ENCODE results near the gene CMSS1. TPM values are rescaled to one million over a fixed set of nuclear protein-coding genes. Genes with fewer than 3 reads are reported as not detected.

CMSS1 gene
- total RNA-seq, 2 donors from 2014 or later = 18.5 to 27.6 TPM

DNA sequence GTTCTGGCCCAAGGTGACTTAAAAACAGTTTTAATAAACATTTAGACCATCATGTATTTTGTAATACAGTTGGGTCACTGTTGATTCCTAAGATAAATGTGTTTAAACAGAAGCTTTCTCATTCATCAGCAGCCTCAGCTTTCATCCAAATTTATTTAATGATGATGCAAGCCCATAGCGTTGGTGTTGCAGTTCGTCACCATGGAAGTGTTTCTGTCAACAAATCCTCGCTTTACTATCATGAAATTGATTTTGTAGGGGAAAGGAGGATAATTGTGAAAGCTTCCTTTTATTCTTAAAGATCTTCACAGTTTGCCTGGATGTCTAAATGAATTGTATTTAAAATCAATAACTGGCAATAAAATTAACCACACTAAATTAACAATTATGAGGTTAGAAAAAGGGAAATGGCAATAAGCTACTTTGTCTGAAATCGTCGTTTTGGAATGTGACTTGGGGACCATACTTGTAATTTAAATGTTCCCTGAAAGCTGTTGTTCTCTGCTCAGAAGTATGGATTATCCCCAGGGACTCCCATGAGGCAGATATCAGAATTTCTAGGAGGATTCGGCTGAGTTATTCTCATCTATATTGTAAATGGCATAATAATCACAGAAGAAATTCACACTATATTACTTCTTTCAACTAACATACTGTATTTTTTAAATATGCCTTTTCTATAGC is 29.0 kb downstream of the CMSS1 start:
- intact Hi-C loops (cut with DNase I) = loop anchor here in 1 of 2 donors (10.0 kb wide), 2 partner anchors 408 to 1838 kb away; partner anchors contain the start of gene RPL24
- no peak for DNase-seq (ENCODE audit: low spot score)

DNA sequence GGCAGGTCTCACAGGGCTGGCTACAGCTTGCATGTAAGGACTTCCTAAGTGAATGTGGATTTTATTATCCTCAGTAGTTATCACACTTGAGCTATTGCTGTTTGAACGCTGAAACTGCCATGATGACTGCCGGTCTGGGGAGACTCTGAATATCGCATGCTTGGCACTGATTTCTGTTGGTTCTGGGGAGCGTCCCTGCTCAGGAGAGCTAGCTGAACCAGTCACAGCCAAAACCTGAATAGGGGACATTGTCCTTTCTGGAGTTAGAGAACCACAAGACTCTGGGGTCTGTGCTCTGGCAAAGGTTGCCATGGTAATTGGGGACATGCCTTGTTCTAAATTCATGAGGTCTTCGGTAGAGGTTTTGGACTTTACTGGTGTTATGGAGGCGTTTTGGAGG is 30.8 kb downstream of the CMSS1 start:
- no peak for DNase-seq (ENCODE audit: low spot score)
- intact Hi-C loops (cut with DNase I) = loop anchor here in 1 of 2 donors (10.0 kb wide), 2 partner anchors 406 to 1836 kb away; partner anchors contain the start of gene RPL24

DNA sequence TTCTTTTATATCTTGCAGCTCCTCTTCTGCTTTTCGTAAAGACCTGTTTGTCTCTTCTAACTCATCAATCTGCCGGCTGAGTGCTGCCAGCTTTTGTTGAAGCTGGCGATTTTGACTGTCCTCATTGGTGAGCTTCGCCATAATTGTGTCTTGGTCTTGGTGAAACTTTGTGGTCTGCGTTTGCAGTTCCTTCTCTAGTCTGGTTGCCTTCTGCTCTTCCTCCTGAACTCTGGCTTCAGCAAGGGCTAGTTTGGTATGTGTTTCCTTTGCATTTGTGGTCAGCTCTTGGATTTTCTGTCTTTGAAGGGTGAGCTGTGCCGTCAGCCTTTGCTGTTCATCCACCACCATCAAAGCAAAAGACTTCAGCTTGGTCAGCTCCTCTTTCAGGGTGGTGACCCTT is 32.9 kb downstream of the CMSS1 start:
- intact Hi-C loops (cut with DNase I) = no loop called here
- no peak for DNase-seq (ENCODE audit: low spot score)

DNA sequence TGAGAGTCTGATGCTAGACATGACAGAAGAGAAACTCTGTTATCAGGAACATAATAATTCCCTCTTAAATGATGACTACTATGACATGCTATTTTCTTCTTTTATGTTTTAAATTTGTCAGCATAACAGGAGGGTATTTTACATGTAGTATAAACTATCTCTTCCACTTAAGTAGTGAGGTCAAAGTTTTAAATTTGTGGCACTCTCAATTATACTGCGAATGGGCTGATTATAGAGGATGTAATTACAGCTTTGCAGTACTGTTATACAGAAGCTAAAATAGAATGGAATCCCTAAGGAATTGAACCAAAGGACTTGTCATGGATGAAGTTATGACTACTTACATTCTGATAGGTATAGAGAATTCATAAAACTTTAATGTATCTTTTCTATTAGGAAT is 34.3 kb downstream of the CMSS1 start:
- intact Hi-C loops (cut with DNase I) = no loop called here
- no peak for DNase-seq (ENCODE audit: low spot score)

DNA sequence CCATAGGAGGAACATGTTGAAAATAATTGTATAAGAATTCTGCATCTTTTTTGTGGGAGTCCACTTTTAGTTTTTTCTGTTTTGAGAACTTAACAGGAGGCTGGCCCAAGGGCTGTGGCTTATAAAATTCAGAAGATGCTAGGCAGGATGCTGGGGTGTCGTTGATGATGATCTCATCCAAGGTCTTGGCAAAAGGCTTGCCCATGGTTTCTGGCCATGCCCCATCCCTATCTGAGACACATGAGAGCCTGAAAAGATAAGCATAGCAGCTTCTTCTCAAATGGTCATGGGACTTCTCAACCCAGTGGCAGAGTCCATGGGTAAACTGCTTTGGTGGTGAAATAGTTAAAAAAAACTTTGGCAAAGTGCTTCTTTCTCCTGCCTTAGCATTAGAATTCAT is 35.2 kb downstream of the CMSS1 start:
- intact Hi-C loops (cut with DNase I) = no loop called here
- no peak for DNase-seq (ENCODE audit: low spot score)

DNA sequence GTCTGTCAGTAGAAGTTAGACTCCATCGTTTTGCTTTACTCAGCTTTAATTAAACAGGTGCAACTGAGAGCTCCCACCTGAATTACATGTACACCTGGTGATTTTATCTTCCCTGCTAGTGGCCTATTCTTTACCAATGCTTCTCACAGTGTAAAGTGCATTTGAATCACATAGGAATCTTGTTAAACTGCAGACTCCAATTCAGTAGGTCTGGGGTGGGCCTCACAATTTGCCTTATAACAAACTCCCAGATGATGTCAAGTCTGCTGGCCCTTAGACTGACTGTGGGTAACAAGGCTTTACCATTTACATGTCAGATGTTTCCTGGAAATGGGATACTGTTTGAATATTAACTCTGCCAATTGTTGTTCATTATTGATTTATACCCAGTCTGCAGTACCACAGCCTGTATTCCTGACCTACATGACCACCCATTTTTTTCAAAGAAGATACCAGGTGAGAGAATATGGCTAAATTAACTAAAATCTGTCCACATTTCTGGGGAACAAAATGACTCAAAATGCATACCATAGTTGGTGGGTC is 37.2 kb downstream of the CMSS1 start:
- intact Hi-C loops (cut with DNase I) = no loop called here

DNA sequence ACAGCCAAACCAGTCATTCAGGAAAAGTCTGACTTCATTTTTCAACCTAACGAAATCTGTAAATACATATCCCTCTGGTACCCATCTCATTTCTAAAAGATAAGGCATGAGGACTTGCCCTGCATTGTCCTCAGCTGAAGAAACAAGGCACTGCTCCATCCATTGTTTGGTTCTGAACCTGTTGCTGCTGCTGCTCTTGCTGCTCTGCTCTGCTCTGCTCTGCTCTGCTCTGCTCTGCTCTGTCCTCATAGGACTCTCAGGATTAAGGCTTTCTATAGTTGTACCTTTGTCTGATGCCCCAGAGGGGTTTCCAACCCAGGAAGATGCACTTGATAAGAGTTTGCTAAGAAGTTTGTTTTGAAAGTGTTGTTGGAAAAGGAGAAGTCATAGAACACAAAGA is 38.2 kb downstream of the CMSS1 start:
- no peak for DNase-seq (ENCODE audit: low spot score)

More for the DNA sequence above, 37.2 kb downstream of the CMSS1 start:
- no peak for DNase-seq (ENCODE audit: low spot score)

DNA sequence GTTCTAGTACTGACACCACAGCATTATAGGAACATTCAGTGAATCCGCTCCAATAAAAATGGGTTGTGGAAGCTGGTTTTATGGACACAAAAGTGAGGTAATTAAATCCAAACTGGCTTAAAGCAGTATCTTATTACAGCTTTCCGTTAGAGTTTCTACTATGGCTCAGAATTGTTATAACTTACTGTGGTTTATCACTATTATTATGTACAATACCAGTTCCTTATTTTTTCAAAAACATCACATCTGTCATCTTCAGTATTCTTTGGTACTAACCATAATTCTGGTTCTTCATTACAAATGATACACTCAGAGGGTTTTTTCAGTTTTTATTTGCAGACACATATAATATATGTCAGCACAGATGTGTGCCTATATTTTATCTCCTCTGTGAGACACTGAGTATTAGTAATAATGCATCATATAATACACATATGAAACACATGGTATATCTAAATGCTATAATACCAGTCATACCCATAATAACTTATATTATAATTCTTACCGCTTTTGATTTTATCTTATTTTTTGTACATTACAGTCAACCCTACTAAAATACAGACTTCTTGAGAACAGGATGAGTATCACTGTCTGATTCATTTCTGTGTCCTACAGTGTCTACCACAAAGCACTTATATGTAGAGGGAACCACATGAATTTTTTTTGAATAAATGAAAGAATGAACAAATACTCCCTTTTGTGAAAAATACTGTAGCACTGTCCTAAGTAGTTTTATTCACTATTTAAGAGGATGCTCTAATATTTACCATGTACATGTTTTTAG is 39.0 kb downstream of the CMSS1 start:
- no peak for DNase-seq (ENCODE audit: low spot score)
- intact Hi-C loops (cut with DNase I) = no loop called here

More for the DNA sequence above, 38.2 kb downstream of the CMSS1 start:
- intact Hi-C loops (cut with DNase I) = no loop called here

DNA sequence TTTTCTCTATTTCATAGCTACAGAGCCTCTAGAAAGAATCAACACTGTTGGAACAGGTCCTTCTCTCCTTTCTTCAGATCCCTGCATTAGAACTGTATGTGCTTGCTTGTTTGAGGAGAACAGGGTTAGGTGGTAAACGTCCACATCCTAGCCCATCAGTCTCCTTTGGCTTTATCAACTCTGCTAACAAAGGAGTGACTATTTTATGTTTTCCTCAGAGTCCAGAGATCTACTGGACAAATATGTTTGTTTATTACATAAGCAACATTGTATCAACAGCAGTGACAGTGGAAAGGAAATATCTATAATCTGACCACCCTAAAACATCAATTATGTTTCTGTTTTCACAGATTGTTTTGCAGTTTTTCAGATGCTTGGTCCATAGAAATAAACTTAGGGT is 39.6 kb downstream of the CMSS1 start:
- no peak for DNase-seq (ENCODE audit: low spot score)
- intact Hi-C loops (cut with DNase I) = no loop called here

DNA sequence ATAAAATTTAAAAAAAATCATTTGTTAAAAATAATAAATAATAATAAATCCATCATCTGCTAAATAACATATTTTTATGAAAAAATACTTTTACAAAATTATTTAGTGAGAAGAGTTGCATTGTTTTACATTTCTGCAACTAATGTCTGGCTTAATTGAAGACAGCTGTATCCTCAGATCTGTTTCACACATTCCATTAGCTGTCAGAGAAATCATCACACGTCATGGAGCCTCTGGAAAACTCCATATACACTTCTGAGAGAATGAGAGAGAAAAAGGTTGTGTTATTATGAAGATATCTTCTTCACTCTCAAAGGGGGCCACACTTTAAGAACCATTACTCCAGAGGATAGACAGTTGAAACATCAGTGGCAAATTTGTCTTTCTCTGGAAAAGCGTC is 40.8 kb downstream of the CMSS1 start:
- intact Hi-C loops (cut with DNase I) = no loop called here
- DNase-seq (ENCODE audit: low spot score) = no peak

DNA sequence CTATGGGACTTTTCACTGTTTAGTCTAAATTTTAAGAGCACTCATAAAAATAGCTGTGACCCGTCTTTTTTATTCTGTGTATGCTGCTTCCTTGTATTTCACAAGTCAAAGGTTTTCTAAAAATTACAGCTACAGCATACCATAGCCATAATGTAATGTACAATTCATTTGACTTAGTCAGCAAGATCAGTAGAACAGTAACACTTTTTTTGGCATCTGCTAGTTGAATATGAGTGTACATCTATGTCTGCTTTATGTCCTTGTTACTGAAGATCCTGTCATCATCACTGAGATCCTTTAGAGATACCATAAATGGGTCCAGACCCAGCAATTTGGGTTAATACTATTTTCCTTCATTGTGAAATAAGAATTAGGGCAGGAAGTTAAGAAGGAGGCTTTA is 42.2 kb downstream of the CMSS1 start:
- DNase-seq (ENCODE audit: low spot score) = no peak
- intact Hi-C loops (cut with DNase I) = no loop called here

DNA sequence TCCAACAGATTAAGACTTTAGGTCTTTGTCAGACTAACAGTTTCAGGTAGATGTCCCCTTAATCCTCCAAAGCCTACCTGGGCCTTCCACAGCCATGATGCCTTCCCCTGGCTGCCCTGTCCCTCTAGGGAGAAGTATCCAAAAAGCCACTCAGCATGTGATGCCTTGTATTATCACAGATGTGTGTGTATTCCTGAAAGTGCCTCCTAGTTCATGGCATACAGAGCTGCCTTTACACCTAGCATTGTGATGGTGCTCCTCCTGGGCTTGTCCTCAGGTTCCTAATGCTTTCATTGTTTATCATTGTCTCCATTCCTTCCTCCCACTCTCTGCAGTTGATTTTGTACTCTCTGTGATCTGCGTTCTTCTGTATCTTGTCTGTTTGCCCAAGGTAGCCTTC is 43.6 kb downstream of the CMSS1 start:
- intact Hi-C loops (cut with DNase I) = no loop called here
- no peak for DNase-seq (ENCODE audit: low spot score)

DNA sequence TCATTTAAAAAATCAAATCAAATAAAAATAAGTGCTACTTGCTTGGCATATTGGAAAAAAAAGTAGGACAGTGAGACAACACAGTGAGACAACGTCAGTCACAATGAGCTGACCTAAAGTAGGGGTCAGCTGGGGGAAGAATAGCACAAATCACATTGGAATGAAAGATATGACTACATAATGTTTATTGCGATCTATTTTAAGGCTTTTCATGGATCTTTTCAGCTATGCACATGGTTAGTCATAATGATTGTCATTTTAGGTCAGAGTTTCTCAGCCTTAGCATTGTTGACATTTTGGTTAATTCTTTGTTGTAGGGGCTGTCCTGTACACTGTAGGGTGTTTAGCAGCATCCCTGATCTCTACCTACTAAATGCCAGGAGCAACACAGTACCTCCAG is 44.5 kb downstream of the CMSS1 start:
- no peak for DNase-seq (ENCODE audit: low spot score)
- intact Hi-C loops (cut with DNase I) = no loop called here

DNA sequence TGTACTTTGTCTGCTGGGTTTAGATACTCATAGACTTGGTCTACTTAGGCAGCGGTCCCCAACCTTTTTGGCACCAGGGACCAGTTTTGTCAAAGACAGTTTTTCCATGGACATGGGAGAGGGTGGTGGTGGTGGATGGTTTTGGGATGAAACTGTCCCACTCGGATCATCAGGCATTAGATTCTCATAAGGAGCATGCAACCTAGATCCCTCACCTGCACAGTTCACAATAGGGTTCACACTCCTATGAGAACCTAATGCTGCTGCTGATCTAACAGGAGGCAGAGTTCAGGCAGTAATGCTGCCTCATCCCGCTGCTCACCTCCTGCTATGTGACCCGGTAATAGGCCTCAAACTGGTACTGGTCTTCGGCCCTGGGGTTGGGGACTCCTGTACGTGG is 45.3 kb downstream of the CMSS1 start:
- intact Hi-C loops (cut with DNase I) = no loop called here
- DNase-seq (ENCODE audit: low spot score) = no peak

DNA sequence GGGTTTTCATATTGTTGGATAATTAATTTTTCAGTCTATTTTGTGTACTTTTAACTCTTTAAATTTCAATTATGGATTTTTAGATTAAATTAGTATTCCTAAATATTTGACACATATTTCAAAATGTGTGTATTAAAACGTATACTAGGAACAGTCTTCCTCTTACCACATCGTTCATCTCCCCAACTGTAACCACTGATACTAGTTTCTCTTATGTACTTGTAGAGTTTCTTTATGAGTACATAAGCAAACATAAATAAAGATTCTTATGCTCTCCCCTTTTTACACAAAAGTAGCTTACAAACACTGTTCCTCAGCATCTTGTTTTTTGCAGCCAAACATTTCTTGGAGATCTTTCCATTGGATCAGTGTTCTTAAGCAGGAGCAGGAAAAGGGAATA is 45.9 kb downstream of the CMSS1 start:
- intact Hi-C loops (cut with DNase I) = no loop called here
- DNase-seq (ENCODE audit: low spot score) = no peak

DNA sequence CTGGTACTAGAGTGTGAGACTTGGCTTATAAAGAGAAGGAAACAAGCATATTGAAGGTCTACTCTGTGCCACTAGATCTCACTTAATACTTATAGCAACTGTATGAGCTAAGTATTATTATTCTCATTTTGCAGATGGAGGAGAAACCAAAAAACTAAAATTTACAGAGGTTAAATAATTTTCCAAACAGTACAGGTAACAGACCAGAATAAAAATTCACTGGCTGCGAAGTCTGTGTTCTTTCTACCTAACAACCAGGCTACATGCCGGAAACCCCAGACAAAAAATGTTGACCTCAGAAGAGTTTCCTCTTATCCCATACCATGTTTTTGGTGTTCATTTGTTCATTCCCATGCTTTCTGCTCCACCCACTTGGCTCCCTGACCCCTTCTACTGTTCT is 46.6 kb downstream of the CMSS1 start:
- intact Hi-C loops (cut with DNase I) = no loop called here

DNA sequence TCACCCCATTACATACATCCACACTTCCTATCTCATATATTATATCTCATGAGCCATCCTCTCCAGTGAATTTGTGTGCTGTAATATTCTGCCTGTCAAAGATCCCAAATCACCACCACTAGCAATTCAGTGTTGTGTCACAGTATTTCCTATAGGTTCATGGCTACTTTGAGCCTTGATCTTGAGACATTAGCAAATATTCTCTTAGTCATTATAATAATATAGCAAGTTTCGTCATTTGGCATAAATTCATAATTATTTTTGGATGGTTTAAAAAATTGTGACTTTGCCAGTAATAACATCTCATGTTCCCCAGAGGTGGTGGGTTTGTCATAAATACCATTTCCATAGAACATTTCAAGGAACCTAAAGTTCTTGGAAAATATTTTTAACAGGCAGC is 47.7 kb downstream of the CMSS1 start:
- DNase-seq (ENCODE audit: low spot score) = no peak
- intact Hi-C loops (cut with DNase I) = no loop called here

More for the DNA sequence above, 46.6 kb downstream of the CMSS1 start:
- no peak for DNase-seq (ENCODE audit: low spot score)

DNA sequence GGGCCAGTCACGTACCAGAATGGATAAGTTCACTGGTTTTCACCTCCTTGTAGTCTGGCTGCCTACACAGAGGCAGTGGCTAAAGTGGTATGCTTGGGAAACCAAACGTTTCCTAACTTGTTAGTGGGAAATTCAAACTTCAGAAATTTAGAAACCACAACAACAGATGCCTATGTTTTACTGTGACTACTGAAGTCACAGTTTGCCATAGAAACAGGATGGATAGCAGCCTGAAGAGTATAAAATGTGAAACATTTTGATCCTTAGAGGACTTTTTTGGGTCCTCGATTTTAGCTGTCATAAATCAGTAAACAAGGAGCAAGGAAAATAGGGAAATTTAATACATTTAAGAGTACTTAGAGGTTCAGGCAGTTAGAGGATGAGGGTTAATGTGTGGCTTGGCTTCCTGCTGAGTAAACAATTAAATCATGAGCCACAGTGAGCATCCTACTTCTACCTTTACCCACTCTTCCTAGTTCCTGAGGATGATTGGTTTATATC is 48.6 kb downstream of the CMSS1 start:
- intact Hi-C loops (cut with DNase I) = no loop called here
- DNase-seq (ENCODE audit: low spot score) = no peak

DNA sequence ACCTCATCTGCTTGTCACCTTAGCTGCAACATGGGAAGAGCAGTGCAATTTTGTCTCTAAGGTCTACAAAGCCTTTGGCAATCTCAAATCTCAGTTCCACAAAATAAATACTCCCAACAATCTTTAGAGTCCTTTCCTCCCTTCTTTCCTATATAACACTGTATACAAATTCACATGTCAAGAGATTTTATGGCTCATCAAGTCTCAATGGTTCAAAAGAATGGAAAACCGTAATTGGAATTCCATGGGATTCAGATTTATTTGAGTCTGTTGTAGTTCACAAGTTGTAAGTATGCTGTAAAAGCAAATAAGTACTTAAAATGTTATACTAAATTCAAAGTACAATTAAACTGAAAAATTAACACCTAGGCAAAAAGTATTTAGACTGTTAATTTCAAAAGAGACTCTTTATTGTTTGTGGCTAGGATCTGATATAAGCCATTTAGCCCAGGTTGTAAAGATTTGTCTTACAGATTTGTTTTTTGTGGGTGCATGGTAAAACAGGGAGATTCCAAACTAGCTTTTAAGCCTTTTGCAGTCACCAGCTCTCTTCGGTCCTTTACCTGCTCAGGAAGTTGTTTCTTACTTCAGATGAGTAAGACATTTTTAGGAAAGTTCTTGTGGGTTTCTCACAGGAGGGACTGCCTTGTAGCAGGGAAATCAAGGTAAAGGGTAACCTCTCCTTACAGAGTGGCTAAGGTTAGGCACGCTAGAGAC is 50.1 kb downstream of the CMSS1 start:
- no peak for DNase-seq (ENCODE audit: low spot score)
- intact Hi-C loops (cut with DNase I) = no loop called here

DNA sequence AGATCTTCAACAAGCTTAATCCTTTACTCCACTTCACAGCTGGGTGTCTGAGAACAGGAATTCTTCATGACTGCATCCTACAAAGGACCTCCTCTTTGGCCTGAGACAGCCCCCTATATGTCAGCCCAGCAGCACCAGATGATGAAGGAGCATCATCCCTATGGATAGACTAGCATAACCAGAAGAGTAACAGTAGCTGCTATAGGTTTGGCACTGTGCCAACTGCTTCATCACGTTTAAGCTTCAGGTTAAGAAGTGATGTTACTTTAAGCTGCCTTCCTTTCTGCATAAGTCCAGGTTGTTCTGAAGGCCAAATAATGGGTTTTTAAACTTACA is 50.6 kb downstream of the CMSS1 start:
- intact Hi-C loops (cut with DNase I) = no loop called here
- DNase-seq (ENCODE audit: low spot score) = no peak

Measured in posterior vena cava (tissue), 2 donors.